Mammary epithelial cell (primary cell): ENCODE results near the gene FOXK1.

Experiments used
- CTCF ChIP-seq, 2 donors: IDR thresholded peaks in 1 of 2; conservative IDR thresholded peaks in 1 of 2; 2 replicates each; pipeline ENCODE4 v1.5.1; 2011 to 2012; ENCODE audit warnings: inconsistent platforms in 2 of 2, low read length in 2 of 2, mild to moderate bottlenecking in 2 of 2, control low read depth in 1 of 2, low read depth in 1 of 2; ENCODE audit not compliant: insufficient read depth in 1 of 2; ENCODE audit errors: extremely low read depth in 1 of 2
- EZH2 ChIP-seq: IDR thresholded peaks from 2 replicates; pipeline ENCODE4 v1.6.1; 2012; ENCODE audit warnings: low read length, inconsistent platforms, borderline replicate concordance

GRCh38 chr7:4774658-4775249 is 92.7 kb downstream of the FOXK1 start:
- TF ChIP-seq EZH2 (no peak), CTCF (conservative IDR thresholded peaks at IDR 0.05 in 1 of 2, IDR thresholded peaks at IDR 0.05 in 1 of 2; ENCODE audit: extremely low read depth in 1 of 2, insufficient read depth in 1 of 2, low read depth in 1 of 2, low read length in 2 of 2) (no peak)
